NCI-H345 treated with DMSO at 0.1 percent for 48 hours (cell line): ENCODE measurements around the gene SORL1.

Experiments
- DNase-seq: peaks from one replicate; lab custom pipeline; 2025; ENCODE audit not compliant: unreplicated experiment; lab: John Stamatoyannopoulos, UW

The SORL1 gene

GRCh38 chr11:121530257-121530656, 78.1 kb downstream of the SORL1 start:
- no peak for DNase-seq

- DNase-seq = no peak
Measured at GRCh38 chr11:121533601-121534000, 81.5 kb downstream of the SORL1 start.

- peak; percentile 35 for DNase-seq
Measured at GRCh38 chr11:121534131-121535093, 82.3 kb downstream of the SORL1 start.

GRCh38 chr11:121535129-121535796, 83.1 kb downstream of the SORL1 start:
- no peak for DNase-seq

GRCh38 chr11:121536126-121536525, 84.0 kb downstream of the SORL1 start:
- DNase-seq = no peak

GRCh38 chr11:121538054-121538453, 85.9 kb downstream of the SORL1 start:
- no peak for DNase-seq

GRCh38 chr11:121539000-121539399, 86.9 kb downstream of the SORL1 start:
- no peak for DNase-seq

- no peak for DNase-seq
Measured at GRCh38 chr11:121540627-121541026, 88.5 kb downstream of the SORL1 start.

GRCh38 chr11:121543836-121544380, 91.8 kb downstream of the SORL1 start:
- no peak for DNase-seq

GRCh38 chr11:121544956-121545355, 92.8 kb downstream of the SORL1 start:
- no peak for DNase-seq

GRCh38 chr11:121547574-121547973, 95.5 kb downstream of the SORL1 start:
- DNase-seq = no peak

GRCh38 chr11:121550247-121551030, 98.3 kb downstream of the SORL1 start:
- no peak for DNase-seq

GRCh38 chr11:121551463-121551862, 99.3 kb downstream of the SORL1 start:
- DNase-seq = no peak

- DNase-seq = no peak
Measured at GRCh38 chr11:121552154-121552553, 100.0 kb downstream of the SORL1 start.

- no peak for DNase-seq
Measured at GRCh38 chr11:121552644-121553043, 100.5 kb downstream of the SORL1 start.

- no peak for DNase-seq
Measured at GRCh38 chr11:121553389-121553788, 101.3 kb downstream of the SORL1 start.

GRCh38 chr11:121553806-121554205, 101.7 kb downstream of the SORL1 start:
- DNase-seq = no peak

GRCh38 chr11:121554552-121554951, 102.4 kb downstream of the SORL1 start:
- DNase-seq = peak; percentile 52

- DNase-seq = peak; percentile 15
Measured at GRCh38 chr11:121555121-121555520, 103.0 kb downstream of the SORL1 start.

- no peak for DNase-seq
Measured at GRCh38 chr11:121556937-121557336, 104.8 kb downstream of the SORL1 start.

- DNase-seq = no peak
Measured at GRCh38 chr11:121557348-121557747, 105.2 kb downstream of the SORL1 start.
